Suppressor macrophage treated with lipopolysaccharide for 1 hour (primary cell): Measurements from ENCODE around the gene RBM28.
"Not testable (repeated sequence)": the region's sequence is repeated elsewhere in the genome, so short reads cannot be mapped to it uniquely, and the experiment has no call there.

Experiments
- DNase-seq, 3 donors: peaks; one replicate each; pipeline ENCODE4 v3.0.0-alpha.2; 2020 to 2022

The RBM28 gene

DNA sequence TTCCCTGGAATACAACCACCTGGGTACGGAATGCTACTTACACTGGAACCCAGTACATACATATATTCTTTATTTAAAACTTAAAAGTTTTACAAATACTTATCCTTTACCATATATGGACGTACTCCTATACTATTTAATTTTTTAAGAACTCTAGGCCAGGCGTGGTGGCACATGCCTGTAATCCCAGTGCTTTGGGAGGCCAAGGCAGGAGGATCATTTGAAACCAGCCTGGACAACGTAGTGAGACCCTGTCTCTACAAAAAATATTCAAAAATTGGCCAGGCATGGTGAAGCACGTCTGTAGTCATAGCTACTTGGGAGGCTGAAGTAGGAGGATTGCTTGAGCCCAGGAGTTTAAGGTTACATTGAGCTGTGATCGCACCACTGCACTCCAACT, 2.0 kb downstream of the RBM28 start:
- DNase-seq, result no peak

DNA sequence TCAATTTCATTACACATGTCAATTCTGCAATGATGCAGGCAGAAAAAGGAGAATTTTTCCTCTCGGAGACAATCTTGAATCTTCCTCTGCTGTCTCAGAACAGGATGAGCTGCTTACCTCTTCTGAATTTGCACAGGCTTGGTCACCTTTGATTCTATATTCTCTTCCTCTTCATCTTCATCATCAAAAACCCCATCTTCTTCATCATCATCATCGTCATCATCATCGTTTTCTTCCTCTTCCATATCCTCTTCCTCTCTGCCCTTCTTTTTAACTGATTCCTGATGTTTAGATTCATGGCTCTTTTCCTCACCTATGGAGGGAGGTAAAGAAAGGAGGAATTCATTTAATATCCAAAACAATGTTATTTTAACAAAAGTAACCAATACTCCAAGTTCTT, 8.0 kb downstream of the RBM28 start:
- no peak for DNase-seq

DNA sequence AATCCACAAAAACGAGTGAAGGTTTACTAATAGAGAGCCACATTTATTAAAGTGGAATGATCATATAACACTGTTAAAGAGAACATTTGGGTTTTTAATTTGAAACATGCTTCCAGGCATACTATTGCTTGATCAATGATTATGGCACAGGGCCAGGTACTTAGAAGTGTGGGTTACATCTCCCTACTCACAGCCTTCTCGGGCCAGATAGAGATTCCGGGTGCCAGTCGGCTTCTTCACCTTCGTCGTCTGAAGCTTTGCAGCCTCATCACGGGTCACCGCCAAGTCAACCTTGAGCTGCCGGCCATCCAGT, 19.4 kb downstream of the RBM28 start:
- no peak for DNase-seq

GRCh38 chr7:128323459-128324367, 20.0 kb downstream of the RBM28 start:
- no peak for DNase-seq

GRCh38 chr7:128323040-128323439, 20.7 kb downstream of the RBM28 start:
- DNase-seq, result no peak

DNA sequence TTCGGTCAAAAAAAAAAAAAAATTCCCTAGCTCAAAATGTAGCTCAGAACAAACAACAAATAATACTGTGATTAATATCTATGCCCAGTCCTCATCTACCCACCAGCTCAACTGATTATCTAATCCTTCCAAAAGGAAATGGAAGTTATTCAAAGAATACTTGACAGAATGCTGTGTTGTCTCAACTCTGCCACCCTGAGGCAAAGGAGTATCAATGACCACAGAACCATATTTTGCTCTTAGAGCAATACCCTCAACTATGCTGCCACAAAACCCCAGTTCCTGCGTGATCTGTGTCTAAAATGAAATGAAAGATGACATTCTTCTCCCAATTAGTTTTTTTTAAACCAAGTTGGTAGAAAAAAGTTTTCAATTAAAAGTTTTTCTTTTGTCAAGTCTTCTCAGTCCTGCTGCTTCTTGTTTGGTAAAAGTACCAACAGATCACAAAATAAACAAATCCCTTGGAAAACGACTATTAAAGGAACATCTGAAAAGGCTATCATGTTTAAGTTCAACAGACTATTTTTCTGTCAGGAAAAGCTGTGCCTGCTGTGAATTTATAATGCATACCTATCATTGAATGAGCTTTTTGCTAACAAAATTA, 21.6 kb downstream of the RBM28 start:
- DNase-seq, result peak; percentile 61 to 71 (median 64)

DNA sequence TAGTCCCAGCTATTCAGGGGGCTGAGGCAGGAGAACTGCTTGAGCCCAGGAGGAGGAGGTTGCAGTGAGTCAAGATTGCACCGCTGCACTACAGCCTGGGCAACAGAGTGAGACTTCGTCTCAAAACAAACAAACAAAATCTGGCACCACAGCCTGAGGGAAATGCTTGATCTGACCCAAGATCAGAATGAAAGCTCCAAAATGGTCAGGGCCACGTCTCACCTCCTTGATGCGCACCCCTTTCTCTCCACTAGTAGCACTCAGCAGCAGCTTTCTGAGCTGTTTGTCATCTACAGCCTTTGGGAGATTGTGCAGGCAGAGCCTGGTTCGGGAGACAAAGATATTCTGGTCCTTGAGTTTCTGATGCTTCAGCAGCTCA, 22.7 kb downstream of the RBM28 start:
- DNase-seq, result no peak

- DNase-seq, result no peak
These were observed 25.0 kb downstream of the RBM28 start for GRCh38 chr7:128318691-128319090.

DNA sequence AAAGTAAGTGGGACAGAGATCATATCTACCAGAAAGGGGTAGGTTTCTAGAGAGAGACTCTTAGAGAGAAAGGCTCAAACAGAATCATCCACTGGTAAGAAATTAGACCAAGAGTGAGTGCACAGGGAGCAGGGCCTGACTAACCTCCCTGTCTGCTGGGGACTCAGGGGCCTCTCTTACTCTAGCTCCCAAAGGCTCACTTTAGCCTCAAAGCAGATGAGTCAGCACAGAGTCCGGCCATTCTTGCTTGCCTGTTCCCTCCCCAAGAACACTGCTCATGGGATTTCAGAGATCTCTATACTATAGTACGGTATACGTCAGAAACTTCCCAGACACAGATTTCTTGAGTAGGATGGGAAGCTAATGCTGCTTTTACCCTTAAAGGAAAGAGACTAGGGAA, 32.7 kb downstream of the RBM28 start:
- no peak for DNase-seq

- no peak for DNase-seq
These were observed 33.2 kb downstream of the RBM28 start for GRCh38 chr7:128310499-128310898.

GRCh38 chr7:128309976-128310375, 33.7 kb downstream of the RBM28 start:
- DNase-seq, result no peak

DNA sequence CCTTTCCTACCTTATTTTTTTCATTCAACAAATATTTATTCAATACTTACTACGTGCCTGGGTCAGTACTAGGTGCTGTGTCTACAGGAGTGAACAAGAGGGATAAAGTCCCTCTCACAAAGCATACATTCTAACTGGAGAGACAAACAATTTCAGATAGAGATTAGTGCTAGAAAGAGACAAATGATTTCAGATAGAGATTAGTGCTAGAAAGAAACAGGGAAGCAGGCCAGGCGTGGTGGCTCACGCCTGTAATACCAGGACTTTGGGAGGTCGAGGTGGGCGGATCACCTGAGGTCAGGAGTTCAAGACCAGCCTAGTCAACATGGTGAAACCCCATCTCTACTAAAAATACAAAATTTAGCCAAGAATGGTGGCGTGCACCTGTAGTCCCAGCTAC, 34.6 kb downstream of the RBM28 start:
- DNase-seq, result no peak

- peak; percentile 66 to 81 (median 78) for DNase-seq
These were observed 36.6 kb downstream of the RBM28 start for GRCh38 chr7:128307061-128307460.

- DNase-seq, result peak in 2 of 3 donors; percentile 8 to 20
These were observed 39.5 kb downstream of the RBM28 start for GRCh38 chr7:128304212-128304611.

DNA sequence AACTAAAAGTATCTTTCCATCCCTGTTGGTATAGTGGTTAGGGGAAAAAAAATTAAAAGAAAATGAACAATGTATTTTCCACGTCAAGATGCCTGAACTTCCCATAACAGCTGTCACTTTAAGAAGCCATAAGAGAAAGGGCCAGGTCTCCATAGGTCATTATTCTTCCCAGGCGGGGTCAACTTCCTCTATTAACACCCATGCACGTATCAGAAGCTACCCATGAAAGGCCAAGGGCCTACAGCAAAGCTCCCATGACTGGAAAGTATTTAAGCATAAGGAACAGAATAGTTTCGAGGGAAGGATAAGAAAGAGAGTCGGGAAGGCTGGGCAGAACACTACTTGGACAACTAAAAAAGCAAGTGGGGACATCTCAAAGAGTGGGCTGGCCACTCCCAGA, 40.1 kb downstream of the RBM28 start:
- peak; percentile 24 to 40 (median 25) for DNase-seq

GRCh38 chr7:128303133-128303532, 40.6 kb downstream of the RBM28 start:
- no peak for DNase-seq

DNA sequence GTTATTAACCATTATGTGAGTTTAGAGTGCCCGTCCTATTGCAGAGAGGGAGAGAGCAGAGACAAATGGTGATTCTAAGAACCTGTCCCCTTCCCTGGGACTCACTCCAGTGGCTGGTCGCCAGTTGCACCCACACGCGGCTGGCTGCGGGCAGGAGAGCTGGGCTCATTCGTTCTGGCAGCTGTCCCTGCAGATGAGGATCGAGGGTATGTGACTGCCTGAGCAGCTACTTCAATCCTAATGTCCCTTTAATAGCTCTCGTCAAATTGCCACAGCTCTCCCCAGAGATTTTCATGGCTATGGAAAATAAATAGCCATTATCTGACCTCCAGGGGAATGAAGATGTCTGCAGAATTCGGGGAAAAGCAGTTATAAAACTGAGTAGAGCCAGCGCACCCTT, 41.6 kb downstream of the RBM28 start:
- DNase-seq, result no peak

- no peak for DNase-seq
These were observed 44.5 kb downstream of the RBM28 start for GRCh38 chr7:128299109-128299607.

DNA sequence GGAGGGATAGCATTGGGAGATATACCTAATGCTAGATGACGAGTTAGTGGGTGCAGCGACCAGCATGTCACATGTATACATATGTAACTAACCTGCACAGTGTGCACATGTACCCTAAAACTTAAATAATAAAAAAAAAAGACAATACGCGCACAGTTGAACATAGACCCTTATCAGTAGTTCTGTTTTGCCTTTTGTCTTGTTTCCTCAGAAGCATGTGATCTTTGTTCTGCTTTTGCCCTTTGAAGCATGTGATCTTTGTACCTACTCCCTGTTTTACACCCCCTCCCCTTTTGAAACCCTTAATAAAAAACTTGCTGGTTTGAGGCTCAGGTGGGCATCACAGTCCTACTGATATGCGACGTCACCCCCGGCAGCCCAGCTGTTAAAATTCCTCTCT, 45.7 kb downstream of the RBM28 start:
- DNase-seq, result not testable (repeated sequence)

GRCh38 chr7:128287556-128287955, 56.2 kb downstream of the RBM28 start:
- no peak for DNase-seq

GRCh38 chr7:128284102-128284501, 59.6 kb downstream of the RBM28 start:
- DNase-seq, result no peak

DNA sequence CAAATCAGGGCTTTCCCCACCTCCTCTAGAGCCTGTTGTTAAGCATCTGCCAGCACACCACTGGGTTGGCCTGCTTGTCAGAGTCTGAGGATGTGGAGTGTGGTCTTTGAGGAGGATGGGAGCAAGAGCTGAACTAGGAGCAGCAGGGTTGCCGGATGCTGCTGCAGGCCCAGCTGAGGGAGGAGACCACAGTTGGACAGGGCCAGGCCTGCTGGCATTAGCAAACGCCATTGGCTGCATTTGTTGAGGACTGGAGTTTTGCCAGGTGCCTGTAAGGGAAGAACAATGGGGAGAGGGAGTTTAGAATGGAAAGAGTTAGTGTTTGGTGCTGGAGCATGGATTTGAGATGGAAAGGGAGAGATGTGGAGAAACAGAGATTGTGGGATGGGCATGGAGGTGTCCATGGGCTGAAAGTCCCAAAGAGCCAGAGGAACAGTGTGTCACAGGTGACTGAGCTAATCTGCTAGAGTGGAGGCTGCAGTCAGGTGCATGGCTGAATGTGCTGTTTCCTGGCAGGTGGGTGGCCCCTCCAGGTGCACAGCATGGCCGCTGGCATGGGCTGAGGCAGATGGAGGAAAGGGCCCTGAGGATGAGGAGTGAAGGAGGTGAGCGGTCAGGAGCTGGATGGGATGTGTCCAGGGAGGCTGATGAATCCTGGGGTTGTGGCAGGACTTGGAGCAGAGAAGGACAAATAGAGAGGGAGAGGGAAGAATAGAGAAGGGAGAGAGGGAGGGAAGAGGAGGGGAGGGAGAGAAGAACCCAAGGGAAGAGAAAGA, 61.9 kb downstream of the RBM28 start:
- DNase-seq, result no peak

- not testable (repeated sequence) for DNase-seq
These were observed 63.3 kb downstream of the RBM28 start for GRCh38 chr7:128280451-128280850.
